Measurements from ENCODE around the gene C1GALT1C1. TPM values are rescaled to one million over a fixed set of nuclear protein-coding genes. Genes with fewer than 3 reads are reported as not detected.
"Not testable (repeated sequence)": the region's sequence is repeated elsewhere in the genome, so short reads cannot be mapped to it uniquely, and the experiment has no call there.

The C1GALT1C1 gene
- total RNA-seq, result 1 to 10 TPM; 7.2 to 9.8 TPM

- Mint-ChIP-seq H3K4me1 (ENCODE audit: low read depth) (peaks cover 32% of the 10 kb centered on the region), H3K9me3 (no peaks in the 10 kb centered on the region), H3K27ac (peak within 1 kb of the TSS; percentile 98), H3K27me3 (ENCODE audit: low read depth) (no peaks in the 10 kb centered on the region), H3K4me3 (peak within 1 kb of the TSS; percentile 94 to 96), H3K36me3 (ENCODE audit: insufficient read depth in 2 of 2) (peaks cover 0 to 5% of the 10 kb centered on the region in 2 donors)
- ATAC-seq (replicated peaks in 1 of 2) (peak; percentile 96), DNase-seq (peak; percentile 92 to 93)
Observed at GRCh38 chrX:120629667-120630537, at the start of gene C1GALT1C1. Gene C1GALT1C1, minus strand, starts transcription at chrX:120630054. Its CDS starts 2,888 bp downstream, at chrX:120627166.

DNA sequence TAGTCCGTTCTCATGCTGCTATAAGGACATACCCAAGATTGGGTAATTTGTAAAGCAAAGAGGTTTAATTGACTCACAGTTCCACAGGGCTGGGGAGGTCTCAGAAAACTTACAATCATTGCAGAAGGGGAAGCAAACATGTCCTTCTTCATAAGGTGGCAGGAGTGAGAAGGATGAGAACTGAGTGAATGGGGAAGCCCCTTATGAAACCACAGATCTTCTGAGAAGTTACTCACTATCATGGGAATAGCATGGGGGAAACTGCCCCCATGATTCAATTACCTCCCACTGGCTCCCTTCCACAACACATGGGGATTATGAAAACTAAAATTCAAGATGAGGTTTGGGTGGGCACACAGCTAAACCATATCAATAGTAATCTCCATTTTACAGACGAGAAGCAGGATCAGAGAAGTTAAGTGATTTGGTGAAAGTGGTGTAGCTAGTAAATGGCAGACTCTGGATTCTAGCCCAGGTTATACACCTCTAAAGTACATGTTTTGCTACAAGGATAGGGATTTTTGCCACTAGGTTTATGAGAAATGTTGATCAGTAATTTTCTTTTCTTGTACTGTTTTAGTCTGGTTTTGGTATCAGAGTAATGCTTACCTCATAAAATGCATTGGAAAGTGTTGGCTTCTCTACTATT is 47.3 kb upstream of the C1GALT1C1 start:
- Mint-ChIP-seq H3K9me3 (peaks cover 12 to 16% of the 10 kb centered on the region in 2 donors), H3K27me3 (ENCODE audit: low read depth) (peaks cover 8% of the 10 kb centered on the region), H3K36me3 (ENCODE audit: insufficient read depth in 2 of 2) (peaks cover 15 to 17% of the 10 kb centered on the region in 2 donors), H3K27ac (peak overlapping the region; percentile 71), H3K4me1 (ENCODE audit: low read depth) (peaks cover 36% of the 10 kb centered on the region), H3K4me3 (peak overlapping the region; percentile 15 to 16)
- peak; percentile 93 to 94 for ATAC-seq (replicated peaks in 1 of 2)
- DNase-seq, result peak; percentile 21 to 25

DNA sequence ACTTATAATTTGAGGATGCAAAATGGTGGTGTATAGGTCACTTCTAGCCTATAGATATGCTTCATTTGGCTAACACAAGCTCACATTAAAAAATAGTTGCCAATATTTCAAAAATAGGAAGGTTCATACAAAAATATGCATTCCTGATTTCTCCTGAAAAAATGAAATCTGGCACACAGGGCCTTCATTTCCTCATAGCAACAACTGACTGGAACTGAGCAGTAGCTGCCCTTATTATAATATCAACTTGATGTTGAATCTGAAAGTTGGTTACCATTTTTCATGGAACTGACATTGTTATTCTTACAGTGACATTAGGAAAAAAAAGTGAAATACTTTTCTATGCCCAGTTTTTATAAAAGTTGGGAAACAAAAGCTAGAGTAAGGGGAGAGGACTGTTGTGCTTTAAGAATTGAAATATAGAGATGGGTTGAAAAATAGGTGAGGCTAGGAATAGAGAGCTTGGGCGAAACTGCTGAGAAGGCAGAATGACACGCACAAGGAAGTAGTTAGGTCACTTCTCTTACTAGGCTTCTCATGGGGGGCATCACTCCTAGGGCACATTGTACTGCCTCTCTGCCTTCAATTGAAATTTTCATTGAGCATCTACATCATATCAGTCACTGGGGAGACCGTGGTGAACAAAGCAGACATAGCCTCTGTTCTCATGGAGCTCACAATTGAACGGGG is 43.1 kb upstream of the C1GALT1C1 start:
- Mint-ChIP-seq H3K9me3 (peaks cover 13 to 17% of the 10 kb centered on the region in 2 donors), H3K36me3 (ENCODE audit: insufficient read depth in 2 of 2) (peaks cover 9 to 13% of the 10 kb centered on the region in 2 donors), H3K4me3 (no peak overlapping the region), H3K27me3 (ENCODE audit: low read depth) (no peaks in the 10 kb centered on the region), H3K27ac (no peak overlapping the region), H3K4me1 (ENCODE audit: low read depth) (peaks cover 17% of the 10 kb centered on the region)
- no peak for DNase-seq
- no peak for ATAC-seq (replicated peaks in 1 of 2)

DNA sequence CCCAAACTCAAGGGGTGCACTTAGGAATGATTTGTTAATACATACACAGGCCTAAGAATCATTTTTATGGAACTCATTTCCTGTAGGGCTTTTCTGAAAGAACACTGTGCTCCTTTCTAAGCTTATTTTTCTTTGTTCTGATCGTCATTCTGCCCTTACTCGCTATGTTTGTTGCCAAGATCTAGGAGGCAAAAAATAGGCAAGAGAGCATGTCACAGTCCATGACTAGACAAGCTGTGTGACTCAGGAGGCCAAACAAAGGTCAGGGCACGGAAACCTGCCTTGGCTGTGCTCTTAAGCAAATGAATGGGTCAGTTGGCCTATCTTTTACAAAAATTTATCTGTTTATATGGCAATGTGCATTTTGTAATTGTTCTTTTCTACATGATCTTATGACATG is 42.5 kb upstream of the C1GALT1C1 start:
- no peak overlapping the region for H3K27ac Mint-ChIP-seq
- ATAC-seq (replicated peaks in 1 of 2) (no peak), DNase-seq (no peak)
- H3K4me1 Mint-ChIP-seq (ENCODE audit: low read depth), result peaks cover 11% of the 10 kb centered on the region
- peaks cover 13 to 17% of the 10 kb centered on the region in 2 donors for H3K9me3 Mint-ChIP-seq
- H3K36me3 Mint-ChIP-seq (ENCODE audit: insufficient read depth in 2 of 2), result peaks cover 9 to 13% of the 10 kb centered on the region in 2 donors
- H3K4me3 Mint-ChIP-seq, result no peak overlapping the region
- H3K27me3 Mint-ChIP-seq (ENCODE audit: low read depth), result no peaks in the 10 kb centered on the region

- Mint-ChIP-seq H3K9me3 (peaks cover 11 to 17% of the 10 kb centered on the region in 2 donors), H3K4me1 (ENCODE audit: low read depth) (peaks cover 7% of the 10 kb centered on the region), H3K27me3 (ENCODE audit: low read depth) (no peaks in the 10 kb centered on the region), H3K27ac (no peak overlapping the region), H3K36me3 (ENCODE audit: insufficient read depth in 2 of 2) (peaks cover 9 to 11% of the 10 kb centered on the region in 2 donors), H3K4me3 (no peak overlapping the region)
- DNase-seq (no peak), ATAC-seq (replicated peaks in 1 of 2) (no peak)
Observed at GRCh38 chrX:120671963-120672362, 42.1 kb upstream of the C1GALT1C1 start.

DNA sequence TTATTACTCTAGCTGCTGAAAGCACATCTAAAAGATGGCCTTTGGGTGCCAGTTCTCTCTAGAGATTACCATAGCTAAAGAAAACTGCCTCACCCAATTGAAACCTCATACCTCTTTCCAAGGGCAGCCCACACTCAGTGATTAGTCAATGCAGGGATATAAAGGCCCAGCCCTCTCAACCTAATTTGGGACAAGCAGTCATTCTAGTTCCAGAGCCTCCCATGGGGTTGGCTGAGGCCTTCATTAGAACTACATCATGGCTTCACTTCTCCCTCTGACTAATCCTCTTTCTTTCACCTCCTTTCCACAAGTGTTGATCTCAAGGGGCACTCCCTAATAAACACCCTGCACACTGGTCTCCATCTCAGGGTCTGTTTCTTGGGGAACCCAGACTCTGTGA is 38.5 kb upstream of the C1GALT1C1 start:
- Mint-ChIP-seq H3K27me3 (ENCODE audit: low read depth) (no peaks in the 10 kb centered on the region), H3K27ac (no peak overlapping the region), H3K9me3 (peaks cover 4 to 6% of the 10 kb centered on the region in 2 donors), H3K36me3 (ENCODE audit: insufficient read depth in 2 of 2) (peaks cover 0 to 3% of the 10 kb centered on the region in 2 donors), H3K4me3 (no peak overlapping the region), H3K4me1 (ENCODE audit: low read depth) (peaks cover 5% of the 10 kb centered on the region)
- DNase-seq (no peak), ATAC-seq (replicated peaks in 1 of 2) (no peak)

DNA sequence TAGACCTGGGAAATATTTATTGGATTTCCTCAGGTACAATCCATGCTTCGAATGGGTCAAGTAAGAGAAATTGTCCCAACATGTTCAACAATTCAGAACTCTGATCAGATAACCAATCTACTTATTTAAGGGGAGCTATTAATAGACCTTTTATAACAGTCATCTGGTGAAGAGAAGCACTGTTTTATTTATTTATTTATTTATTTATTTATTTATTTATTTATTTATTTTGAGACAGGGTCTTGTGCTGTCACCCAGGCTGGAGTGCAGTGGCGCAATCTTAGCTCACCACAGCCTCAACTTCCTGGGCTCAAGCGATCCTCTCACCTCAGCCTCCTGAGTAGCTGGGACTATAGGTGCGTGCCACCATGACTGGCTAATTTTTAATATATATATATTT is 34.7 kb upstream of the C1GALT1C1 start:
- not testable (repeated sequence) for H3K4me1 Mint-ChIP-seq (ENCODE audit: low read depth); H3K27me3 Mint-ChIP-seq (ENCODE audit: low read depth); DNase-seq; H3K27ac Mint-ChIP-seq; H3K4me3 Mint-ChIP-seq; H3K9me3 Mint-ChIP-seq; ATAC-seq (replicated peaks in 1 of 2); H3K36me3 Mint-ChIP-seq (ENCODE audit: insufficient read depth in 2 of 2)

DNA sequence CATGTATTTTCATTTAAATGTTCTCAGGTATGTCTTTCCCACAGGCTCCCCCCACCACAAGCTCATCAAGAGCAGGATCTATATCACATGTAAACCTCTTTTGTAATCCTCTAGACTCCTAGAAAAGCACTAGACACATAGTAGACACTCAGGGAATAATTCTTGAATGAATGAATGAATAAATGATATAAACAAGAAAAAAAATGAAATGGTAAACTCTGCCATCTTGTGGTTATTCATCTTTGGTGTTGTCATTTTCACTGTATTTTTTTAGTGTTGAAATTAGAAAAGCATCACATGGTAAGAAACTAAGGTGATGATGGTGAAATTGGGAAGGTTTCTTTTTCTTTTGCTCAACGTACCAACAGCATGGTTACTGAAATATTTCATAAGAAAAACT is 34.2 kb upstream of the C1GALT1C1 start:
- H3K36me3 Mint-ChIP-seq (ENCODE audit: insufficient read depth in 2 of 2), result no peaks in the 10 kb centered on the region
- DNase-seq (no peak), ATAC-seq (replicated peaks in 1 of 2) (no peak)
- no peaks in the 10 kb centered on the region for H3K27me3 Mint-ChIP-seq (ENCODE audit: low read depth)
- no peak overlapping the region for H3K27ac Mint-ChIP-seq
- H3K4me1 Mint-ChIP-seq (ENCODE audit: low read depth), result peaks cover 5% of the 10 kb centered on the region
- H3K9me3 Mint-ChIP-seq, result no peaks in the 10 kb centered on the region
- H3K4me3 Mint-ChIP-seq, result no peak overlapping the region

DNA sequence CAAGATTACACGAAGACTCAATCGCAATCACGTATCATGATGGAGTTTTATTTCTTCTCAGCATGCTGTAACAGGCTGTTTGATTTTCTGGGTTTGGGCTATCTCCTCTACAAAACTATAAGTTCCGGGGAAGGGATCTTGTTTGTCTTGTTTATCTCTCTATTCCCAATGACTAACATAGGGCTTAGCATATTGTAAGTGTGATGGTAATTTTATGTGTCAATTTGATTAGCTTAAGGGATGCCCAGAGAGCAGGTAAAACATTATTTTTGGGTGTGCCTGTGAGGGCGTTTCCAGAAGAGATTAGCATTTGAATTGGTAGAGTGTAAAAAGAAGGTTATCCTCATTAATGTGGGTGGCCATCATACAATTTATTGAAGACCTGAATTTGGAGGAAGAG is 32.8 kb upstream of the C1GALT1C1 start:
- no peak for ATAC-seq (replicated peaks in 1 of 2)
- no peak overlapping the region for H3K27ac Mint-ChIP-seq
- H3K27me3 Mint-ChIP-seq (ENCODE audit: low read depth), result no peaks in the 10 kb centered on the region
- H3K4me1 Mint-ChIP-seq (ENCODE audit: low read depth), result peaks cover 5% of the 10 kb centered on the region
- H3K9me3 Mint-ChIP-seq, result no peaks in the 10 kb centered on the region
- no peak overlapping the region for H3K4me3 Mint-ChIP-seq
- H3K36me3 Mint-ChIP-seq (ENCODE audit: insufficient read depth in 2 of 2), result no peaks in the 10 kb centered on the region
- no peak for DNase-seq

- DNase-seq (no peak), ATAC-seq (replicated peaks in 1 of 2) (no peak)
- no peak overlapping the region for H3K27ac Mint-ChIP-seq
- H3K36me3 Mint-ChIP-seq (ENCODE audit: insufficient read depth in 2 of 2), result no peaks in the 10 kb centered on the region
- H3K4me3 Mint-ChIP-seq, result no peak overlapping the region
- no peaks in the 10 kb centered on the region for H3K9me3 Mint-ChIP-seq
- peaks cover 9% of the 10 kb centered on the region for H3K27me3 Mint-ChIP-seq (ENCODE audit: low read depth)
- H3K4me1 Mint-ChIP-seq (ENCODE audit: low read depth), result peaks cover 5% of the 10 kb centered on the region
Observed at GRCh38 chrX:120660637-120661036, 30.8 kb upstream of the C1GALT1C1 start.

- no peak for ATAC-seq (replicated peaks in 1 of 2)
- Mint-ChIP-seq H3K27me3 (ENCODE audit: low read depth) (peaks cover 10% of the 10 kb centered on the region), H3K27ac (no peak overlapping the region), H3K9me3 (no peaks in the 10 kb centered on the region), H3K4me3 (no peak overlapping the region), H3K4me1 (ENCODE audit: low read depth) (no peaks in the 10 kb centered on the region), H3K36me3 (ENCODE audit: insufficient read depth in 2 of 2) (peaks cover 0 to 2% of the 10 kb centered on the region in 2 donors)
- no peak for DNase-seq
Observed at GRCh38 chrX:120653000-120653399, 23.1 kb upstream of the C1GALT1C1 start.

- H3K4me1 Mint-ChIP-seq (ENCODE audit: low read depth); H3K4me3 Mint-ChIP-seq; H3K27ac Mint-ChIP-seq; H3K27me3 Mint-ChIP-seq (ENCODE audit: low read depth); H3K9me3 Mint-ChIP-seq; DNase-seq; ATAC-seq (replicated peaks in 1 of 2); H3K36me3 Mint-ChIP-seq (ENCODE audit: insufficient read depth in 2 of 2): not testable (repeated sequence)
Observed at GRCh38 chrX:120652256-120652655, 22.4 kb upstream of the C1GALT1C1 start.

DNA sequence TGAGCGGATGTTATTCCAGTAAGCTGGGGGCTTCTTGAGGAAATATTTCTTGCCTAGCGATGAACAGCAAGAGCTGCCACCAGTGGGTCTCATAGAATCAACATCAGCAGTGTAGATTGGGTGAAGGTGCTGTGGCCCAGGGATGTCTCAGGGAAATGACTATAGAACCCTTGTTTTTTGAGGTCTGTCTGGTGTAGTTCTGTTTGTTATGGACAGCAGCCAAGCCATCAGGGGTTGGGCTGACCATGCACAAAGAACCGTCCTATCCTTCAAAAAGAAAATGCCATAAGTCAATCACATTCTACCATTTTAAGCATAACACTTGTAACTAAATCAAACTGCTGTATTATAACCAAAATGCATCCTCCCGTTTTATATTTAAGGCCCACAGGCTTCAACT is 17.3 kb upstream of the C1GALT1C1 start:
- H3K4me3 Mint-ChIP-seq, result no peak overlapping the region
- H3K9me3 Mint-ChIP-seq, result peaks cover 0 to 2% of the 10 kb centered on the region in 2 donors
- ATAC-seq (replicated peaks in 1 of 2) (no peak), DNase-seq (no peak)
- H3K27ac Mint-ChIP-seq, result no peak overlapping the region
- H3K36me3 Mint-ChIP-seq (ENCODE audit: insufficient read depth in 2 of 2), result peaks cover 0 to 2% of the 10 kb centered on the region in 2 donors
- H3K27me3 Mint-ChIP-seq (ENCODE audit: low read depth), result peaks cover 6% of the 10 kb centered on the region
- H3K4me1 Mint-ChIP-seq (ENCODE audit: low read depth), result no peaks in the 10 kb centered on the region

Data from activated T-cell treated with anti-CD3 and anti-CD28 coated beads, Interleukin-2, amount 50 U/mL, for 72 hours (primary cell).